D721Med (cell line): ENCODE results near the gene MAST4.
"Not testable (repeated sequence)": the region's sequence is repeated elsewhere in the genome, so short reads cannot be mapped to it uniquely, and the experiment has no call there.

Source experiments
- DNase-seq: peaks from one replicate; pipeline ENCODE4 v3.0.0; 2011; ENCODE audit warnings: low spot score; ENCODE audit not compliant: insufficient read length
- FAIRE-seq: peaks from 2 replicates; lab custom pipeline; 2011; peaks lifted over from hg19 to GRCh38; lab: Jason Lieb, UNC
- CTCF ChIP-seq: IDR thresholded peaks from 2 replicates; pipeline ENCODE4 v1.5.1; 2012; ENCODE audit warnings: mild to moderate bottlenecking, control low read depth; ENCODE audit not compliant: insufficient read depth; ENCODE audit errors: missing control alignments

The MAST4 gene

GRCh38 chr5:66814146-66814991, 218.2 kb downstream of the MAST4 start:
- peak; percentile 72 for TF ChIP-seq CTCF
- DNase-seq (no peak), FAIRE-seq (peak; percentile 91)

- no peak for FAIRE-seq
- TF ChIP-seq CTCF: no peak
These were observed 222.2 kb downstream of the MAST4 start for GRCh38 chr5:66818304-66818934.

GRCh38 chr5:66818935-66819328, 222.7 kb downstream of the MAST4 start:
- TF ChIP-seq CTCF: no peak
- no peak for DNase-seq
- FAIRE-seq: no peak

More at GRCh38 chr5:66818304-66818934, 222.2 kb downstream of the MAST4 start:
- no peak for DNase-seq

GRCh38 chr5:66820630-66821207, 224.5 kb downstream of the MAST4 start:
- DNase-seq (no peak), FAIRE-seq (peak; percentile 69)
- no peak for TF ChIP-seq CTCF

- DNase-seq: no peak
- no peak for FAIRE-seq
- TF ChIP-seq CTCF: no peak
These were observed 225.7 kb downstream of the MAST4 start for GRCh38 chr5:66821688-66822429.

- not testable (repeated sequence) for DNase-seq, FAIRE-seq
These were observed 226.7 kb downstream of the MAST4 start for GRCh38 chr5:66822906-66823305.

GRCh38 chr5:66824476-66824875, 228.3 kb downstream of the MAST4 start:
- FAIRE-seq (peak; percentile 72), DNase-seq (no peak)
- no peak for TF ChIP-seq CTCF
